ENCODE results near the gene CABYR. TPM values are rescaled to one million over a fixed set of nuclear protein-coding genes. Genes with fewer than 3 reads are reported as not detected.
"Not testable (repeated sequence)": the region's sequence is repeated elsewhere in the genome, so short reads cannot be mapped to it uniquely, and the experiment has no call there.

CABYR gene
- total RNA-seq, 4 donors from 2014 or later = 1.1 to 1.5 TPM; not detected in 2

- Histone ChIP-seq H3K27ac (no peak overlapping the region), H3K9me3 (no peaks in the 10 kb centered on the region), H3K4me3 (no peak overlapping the region), H3K27me3 (no peaks in the 10 kb centered on the region), H3K36me3 (no peaks in the 10 kb centered on the region), H3K4me1 (peaks cover 0 to 18% (median 5%) of the 10 kb centered on the region in 4 donors)
- TF ChIP-seq POLR2AphosphoS5 (IDR thresholded peaks at IDR 0.05) (no peak), CTCF (IDR thresholded peaks at IDR 0.05) (no peak), POLR2A (IDR thresholded peaks at IDR 0.05) (no peak), EP300 (IDR thresholded peaks at IDR 0.05; ENCODE audit: low read depth) (no peak)
- no peak for DNase-seq
- intact Hi-C loops (cut with DNase I; ENCODE audit: low total_unique reads) = no loop called here
- in situ Hi-C loops (cut with MboI; ENCODE audit: low pct_ligation_motif_present in 1 of 4, low pct_unique_long_range_greater_than_20kb in 1 of 4, low sequenced_read_pairs in 3 of 4) = no loop called here
Measured at GRCh38 chr18:24142376-24142775, 3.5 kb downstream of the CABYR start.

GRCh38 chr18:24149591-24149990 is 10.7 kb downstream of the CABYR start:
- H3K27me3 ChIP-seq; H3K4me1 ChIP-seq; H3K27ac ChIP-seq; intact Hi-C loops (cut with DNase I; ENCODE audit: low total_unique reads); H3K9me3 ChIP-seq; in situ Hi-C loops (cut with MboI; ENCODE audit: low pct_ligation_motif_present in 1 of 4, low pct_unique_long_range_greater_than_20kb in 1 of 4, low sequenced_read_pairs in 3 of 4); H3K4me3 ChIP-seq; H3K36me3 ChIP-seq; DNase-seq: not testable (repeated sequence)
- 100% methylated on average over 13 of the region's 28 CpGs; no CpG with 5 or more reads in 1 of the 2 donors for WGBS, 2 donors (ENCODE audit: low coverage in 1 of 2)

DNA sequence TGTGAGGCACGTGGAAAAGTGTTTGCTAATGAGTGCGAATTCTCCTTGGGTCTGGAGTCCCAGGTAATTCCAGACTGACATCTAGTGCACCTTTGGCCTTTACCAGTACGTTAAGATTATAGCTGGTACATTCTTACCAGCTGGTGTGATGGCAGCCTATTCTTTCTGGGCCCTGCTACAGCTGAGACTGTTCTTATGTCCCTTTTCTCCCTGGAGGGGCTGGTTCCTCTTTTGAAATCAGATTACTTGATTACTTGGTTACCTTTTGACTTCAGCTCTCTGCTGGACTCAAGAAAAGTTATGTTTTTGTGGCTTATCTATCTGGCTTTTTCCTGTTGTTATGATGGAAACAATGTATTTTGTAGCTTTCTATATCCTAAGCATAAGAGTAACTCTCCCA is 14.5 kb downstream of the CABYR start:
- DNase-seq = no peak

GRCh38 chr18:24157855-24158254 is 19.0 kb downstream of the CABYR start:
- WGBS, 2 donors (ENCODE audit: low coverage in 1 of 2) = 91% methylated on average over 3 of the region's 3 CpGs; no CpG with 5 or more reads in 1 of the 2 donors
- Histone ChIP-seq H3K4me3 (no peak overlapping the region), H3K27ac (no peak overlapping the region), H3K27me3 (no peaks in the 10 kb centered on the region), H3K36me3 (peaks cover 0 to 17% (median 2%) of the 10 kb centered on the region in 4 donors), H3K9me3 (no peaks in the 10 kb centered on the region), H3K4me1 (no peaks in the 10 kb centered on the region)
- in situ Hi-C loops (cut with MboI; ENCODE audit: low pct_ligation_motif_present in 1 of 4, low pct_unique_long_range_greater_than_20kb in 1 of 4, low sequenced_read_pairs in 3 of 4) (no loop called here), intact Hi-C loops (cut with DNase I; ENCODE audit: low total_unique reads) (no loop called here)
- DNase-seq = no peak
- no peak for TF ChIP-seq EP300 (IDR thresholded peaks at IDR 0.05; ENCODE audit: low read depth)
- TF ChIP-seq CTCF (IDR thresholded peaks at IDR 0.05) = no peak
- no peak for TF ChIP-seq POLR2AphosphoS5 (IDR thresholded peaks at IDR 0.05)
- TF ChIP-seq POLR2A (IDR thresholded peaks at IDR 0.05) = no peak

More for the DNA sequence above, 14.5 kb downstream of the CABYR start:
- Histone ChIP-seq H3K27ac (no peak overlapping the region), H3K9me3 (no peaks in the 10 kb centered on the region), H3K27me3 (no peaks in the 10 kb centered on the region), H3K4me3 (no peak overlapping the region), H3K4me1 (no peaks in the 10 kb centered on the region), H3K36me3 (no peaks in the 10 kb centered on the region)
- TF ChIP-seq POLR2A (IDR thresholded peaks at IDR 0.05) (no peak), CTCF (IDR thresholded peaks at IDR 0.05) (no peak), POLR2AphosphoS5 (IDR thresholded peaks at IDR 0.05) (no peak), EP300 (IDR thresholded peaks at IDR 0.05; ENCODE audit: low read depth) (no peak)
- 80 to 91% methylated on average over 1 to 3 of the region's 3 CpGs for WGBS, 2 donors (ENCODE audit: low coverage in 1 of 2)
- in situ Hi-C loops (cut with MboI; ENCODE audit: low pct_ligation_motif_present in 1 of 4, low pct_unique_long_range_greater_than_20kb in 1 of 4, low sequenced_read_pairs in 3 of 4) = no loop called here
- intact Hi-C loops (cut with DNase I; ENCODE audit: low total_unique reads) = no loop called here

GRCh38 chr18:24160086-24160485 is 21.2 kb downstream of the CABYR start:
- H3K27me3 ChIP-seq = no peaks in the 10 kb centered on the region
- no peak overlapping the region for H3K27ac ChIP-seq
- no peak overlapping the region for H3K4me3 ChIP-seq
- H3K4me1 ChIP-seq = no peaks in the 10 kb centered on the region
- no peaks in the 10 kb centered on the region for H3K9me3 ChIP-seq
- in situ Hi-C loops (cut with MboI; ENCODE audit: low pct_ligation_motif_present in 1 of 4, low pct_unique_long_range_greater_than_20kb in 1 of 4, low sequenced_read_pairs in 3 of 4) (no loop called here), intact Hi-C loops (cut with DNase I; ENCODE audit: low total_unique reads) (no loop called here)
- TF ChIP-seq POLR2A (IDR thresholded peaks at IDR 0.05) (no peak), EP300 (IDR thresholded peaks at IDR 0.05; ENCODE audit: low read depth) (no peak), POLR2AphosphoS5 (IDR thresholded peaks at IDR 0.05) (no peak), CTCF (IDR thresholded peaks at IDR 0.05) (no peak)
- WGBS, 2 donors (ENCODE audit: low coverage in 1 of 2) = 91 to 98% methylated on average over 5 of the region's 5 CpGs
- no peak for DNase-seq
- H3K36me3 ChIP-seq = peaks cover 0 to 17% (median 7%) of the 10 kb centered on the region in 4 donors

All from transverse colon (tissue), 4 donors.